Mucosa of descending colon (tissue), 3 donors: ENCODE data around the gene GPS1. TPM values are rescaled to one million over a fixed set of nuclear protein-coding genes. Genes with fewer than 3 reads are reported as not detected.

ENCODE experiments used
- ATAC-seq: fragments of 200-7000 bp; cut with Tn5 transposase; one replicate; pipeline ENCODE4 v1.9.1; 2020; ENCODE audit warnings: mild to moderate bottlenecking, moderate library complexity
- DNase-seq, 3 donors: peaks; one replicate each; pipeline ENCODE4 v3.0.0-alpha.2; 2020
- H3K36me3 ChIP-seq: fragments of 200-600 bp; one replicate; pipeline ENCODE4 v1.8.0; 2021; ENCODE audit warnings: low read depth, mild to moderate bottlenecking
- H3K4me1 ChIP-seq: fragments of 200-600 bp; one replicate; pipeline ENCODE4 v1.8.0; 2021; ENCODE audit warnings: low read depth, mild to moderate bottlenecking
- H3K4me3 ChIP-seq: fragments of 200-600 bp; one replicate; pipeline ENCODE4 v1.8.0; 2021; ENCODE audit warnings: mild to moderate bottlenecking
- H3K9me3 ChIP-seq: fragments of 200-600 bp; one replicate; pipeline ENCODE4 v1.8.0; 2021; ENCODE audit warnings: mild to moderate bottlenecking
- CTCF ChIP-seq: fragments of 200-600 bp; IDR thresholded peaks from one replicate; pipeline ENCODE4 v1.8.0; 2022; ENCODE audit warnings: antibody characterized with exemption, mild to moderate bottlenecking
- intact Hi-C, 2 donors: fragments of 100-400 bp; cut with DNase I in 1 of 2; cut with micrococcal nuclease in 1 of 2; formaldehyde crosslinking; loops; one replicate each; pipeline versions ENCODE4 v1.11.0 to v1.11.1; 2022; cut with DNase I, micrococcal nuclease
- total RNA-seq, 3 donors: library from RNA; stranded (reverse); fragmentation: NEBNext Ultra II Directional in 2 of 3; extraction: Animal tissue kit (Norgen Biotek cat#: 25700) in 2 of 3; gene quantifications; one replicate each; pipeline versions ENCODE4 v1.2.1 to v1.2.4, GENCODE V29; 2021 to 2023
- donor health status: DM: no; HTN: no; CAD: no; lungs with moderate emphysema.
- donor health status: DM: no; HTN: no; CAD: no.
- donor health status: DM: no; HTN: yes; CAD: no.

The GPS1 gene
- total RNA-seq, 3 donors from 2014 or later = 73.6 to 81.6 (median 80.4) TPM

- DNase-seq (peak in 1 of 3 donors; percentile 46), ATAC-seq (no peak)
- Histone ChIP-seq H3K9me3 (no peaks in the 10 kb centered on the region), H3K4me1 (peaks cover 21% of the 10 kb centered on the region), H3K4me3 (no peak overlapping the region), H3K36me3 (no peaks in the 10 kb centered on the region)
- intact Hi-C loops = no loop called here
- no peak for TF ChIP-seq CTCF
Observed at GRCh38 chr17:82053130-82053529, 1.4 kb downstream of the GPS1 start.

GRCh38 chr17:82053556-82054263, 2.0 kb downstream of the GPS1 start:
- ATAC-seq (no peak), DNase-seq (peak in 2 of 3 donors; percentile 26 to 47)
- no peaks in the 10 kb centered on the region for H3K9me3 ChIP-seq
- H3K36me3 ChIP-seq = no peaks in the 10 kb centered on the region
- intact Hi-C loops = no loop called here
- peaks cover 21% of the 10 kb centered on the region for H3K4me1 ChIP-seq
- H3K4me3 ChIP-seq = no peak overlapping the region
- TF ChIP-seq CTCF = no peak

GRCh38 chr17:82054351-82055022, 2.8 kb downstream of the GPS1 start:
- no peak for ATAC-seq
- peak in 2 of 3 donors; percentile 27 to 49 for DNase-seq
- Histone ChIP-seq H3K4me3 (no peak overlapping the region), H3K36me3 (no peaks in the 10 kb centered on the region), H3K4me1 (peaks cover 21% of the 10 kb centered on the region), H3K9me3 (no peaks in the 10 kb centered on the region)
- intact Hi-C loops = no loop called here
- TF ChIP-seq CTCF = no peak

- H3K36me3 ChIP-seq = no peaks in the 10 kb centered on the region
- H3K4me1 ChIP-seq = peaks cover 18% of the 10 kb centered on the region
- H3K4me3 ChIP-seq = no peak overlapping the region
- DNase-seq (peak in 1 of 3 donors; percentile 37), ATAC-seq (no peak)
- intact Hi-C loops = no loop called here
- H3K9me3 ChIP-seq = no peaks in the 10 kb centered on the region
- no peak for TF ChIP-seq CTCF
Observed at GRCh38 chr17:82055023-82055964, 3.6 kb downstream of the GPS1 start.

GRCh38 chr17:82055965-82056728, 4.4 kb downstream of the GPS1 start:
- Histone ChIP-seq H3K9me3 (no peaks in the 10 kb centered on the region), H3K4me3 (no peak overlapping the region), H3K36me3 (no peaks in the 10 kb centered on the region), H3K4me1 (peaks cover 11% of the 10 kb centered on the region)
- no peak for TF ChIP-seq CTCF
- ATAC-seq (no peak), DNase-seq (peak in 1 of 3 donors; percentile 49)
- intact Hi-C loops = no loop called here
